RKO (cell line): ENCODE data around the gene ZNF492.
"Not testable (repeated sequence)": the region's sequence is repeated elsewhere in the genome, so short reads cannot be mapped to it uniquely, and the experiment has no call there.

Experiments used
- DNase-seq: peaks from one replicate; pipeline ENCODE4 v3.0.0-alpha.2; 2016; ENCODE audit warnings: low spot score

Gene ZNF492

DNA sequence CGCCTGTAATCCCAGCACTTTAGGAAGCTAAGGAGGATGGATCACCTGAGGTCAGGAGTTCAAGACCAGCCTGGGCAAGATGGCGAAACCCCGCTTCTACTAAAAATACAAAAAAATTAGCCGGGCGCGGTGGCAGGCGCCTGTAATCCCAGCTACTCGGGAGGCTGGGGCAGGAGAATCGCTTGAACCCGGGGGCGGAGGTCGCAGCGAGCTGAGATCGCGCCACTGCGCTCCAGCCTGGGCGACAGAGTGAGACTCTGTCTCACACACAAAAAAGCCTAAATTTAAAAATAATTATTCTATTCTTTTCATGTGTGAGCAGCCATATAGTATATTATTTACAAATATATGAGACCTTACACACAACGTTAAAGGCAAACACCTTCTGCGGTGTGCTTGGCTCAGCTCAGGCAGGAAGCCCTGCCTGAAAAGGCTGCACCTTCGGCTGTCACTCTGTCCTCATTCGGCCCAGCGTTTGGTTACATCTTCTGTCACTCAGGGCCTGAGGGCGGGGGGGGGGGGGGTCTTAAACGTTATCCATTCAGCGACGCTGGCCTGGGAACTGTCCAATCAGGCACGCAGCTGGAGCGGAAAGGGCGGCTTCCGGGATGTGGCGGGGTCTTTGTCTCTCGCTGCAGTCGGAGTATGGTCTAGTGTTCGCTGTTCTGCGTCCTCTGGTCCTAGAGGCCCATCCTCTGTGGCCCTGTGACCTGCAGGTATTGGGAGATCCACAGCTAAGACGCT, at the start of gene ZNF492:
Gene ZNF492, plus strand, starts transcription at position 619 of the 744 bp plus-strand sequence. CDS start 19,076 bp downstream, outside the sequence.
- DNase-seq = not testable (repeated sequence)

DNA sequence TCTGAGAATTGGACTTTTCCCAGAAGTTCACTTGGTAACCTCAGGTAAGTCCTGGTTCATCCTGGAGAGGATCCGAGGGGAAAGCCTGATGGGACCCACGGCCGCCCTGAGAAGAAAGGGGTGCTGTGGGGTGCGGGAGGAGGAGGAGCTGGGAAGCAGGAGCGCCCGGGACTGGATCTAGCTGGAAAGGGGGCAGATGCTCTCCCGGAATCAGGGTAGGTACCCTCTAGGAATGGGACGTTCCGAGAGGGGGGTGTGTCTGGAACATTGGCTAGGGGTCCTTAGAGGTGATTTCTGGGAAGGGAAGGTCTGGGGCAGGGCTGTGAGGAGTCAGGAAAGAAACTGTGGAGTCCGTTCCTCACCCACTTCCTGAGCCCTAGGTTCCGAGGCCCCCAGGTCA, 38.7 kb upstream of the ZNF492 start:
- DNase-seq = no peak

DNA sequence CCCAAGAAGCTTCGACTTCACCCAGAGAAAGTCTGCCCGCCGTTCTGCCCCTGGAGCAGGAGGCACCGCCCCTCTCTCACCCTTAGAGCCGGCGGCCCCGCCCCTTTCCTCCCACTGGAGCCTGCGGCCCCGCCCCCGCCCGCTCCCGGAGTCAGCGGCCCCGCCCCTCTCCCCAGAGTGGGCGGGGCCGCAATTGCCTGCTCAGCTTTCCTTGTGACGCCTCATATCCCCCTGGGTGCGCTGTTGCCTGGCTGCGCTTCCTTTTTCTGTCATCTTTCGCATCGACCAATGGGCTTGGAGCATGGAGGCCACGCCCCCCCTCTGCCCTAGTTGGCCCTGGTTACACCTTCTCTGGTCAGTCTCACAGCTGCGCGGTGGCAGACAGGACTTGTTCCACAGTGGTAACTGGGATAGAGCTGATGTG, 38.2 kb upstream of the ZNF492 start:
- DNase-seq = no peak

DNA sequence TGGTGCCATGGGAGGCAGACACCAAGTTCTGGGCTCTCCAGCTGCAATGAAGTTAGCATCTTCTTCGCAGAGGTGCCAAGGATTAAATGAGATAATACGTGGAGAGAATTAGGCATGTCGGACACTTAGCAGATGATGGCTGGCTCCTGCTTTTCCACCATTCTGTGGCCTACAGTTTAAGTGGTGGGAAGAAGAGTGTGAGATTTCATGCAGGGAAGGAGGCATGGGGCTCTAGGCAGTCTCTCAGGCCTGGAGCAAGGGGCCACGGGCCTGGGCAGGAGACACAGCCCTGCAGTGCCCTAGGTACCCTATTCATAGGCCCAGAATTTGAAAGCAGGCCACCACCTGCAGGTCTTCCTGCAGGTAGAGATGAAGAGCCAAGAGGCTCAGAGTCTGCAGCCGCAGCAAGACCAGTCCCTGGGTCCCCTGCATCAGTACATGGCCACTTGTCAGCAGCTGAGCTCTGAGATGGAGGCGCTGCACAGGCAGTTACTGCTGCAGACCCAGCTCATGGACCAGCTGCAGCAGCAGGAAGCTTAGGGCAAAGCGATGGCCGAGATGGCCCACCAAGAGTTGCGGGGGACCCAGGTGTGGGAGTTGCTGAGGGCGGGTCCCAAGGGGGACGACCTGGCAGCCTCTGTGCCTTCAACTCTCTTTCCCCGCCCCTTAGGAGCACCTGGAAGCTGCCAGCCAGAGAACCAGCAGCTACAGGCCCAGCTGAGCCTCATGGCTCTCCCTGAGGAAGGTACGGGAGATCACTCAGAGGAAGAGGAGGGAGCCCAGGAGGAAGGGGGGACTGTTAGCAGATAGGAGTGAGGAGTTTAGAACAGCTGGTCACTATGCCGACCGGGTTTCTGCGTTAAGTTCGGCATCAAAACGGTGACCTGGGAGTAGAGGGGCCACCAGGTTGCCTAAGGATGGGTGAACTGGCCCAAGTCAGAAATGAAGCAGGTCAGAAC, 33.2 kb upstream of the ZNF492 start:
- no peak for DNase-seq

- DNase-seq = no peak
These were observed 32.1 kb upstream of the ZNF492 start for GRCh38 chr19:22601906-22602630.

DNA sequence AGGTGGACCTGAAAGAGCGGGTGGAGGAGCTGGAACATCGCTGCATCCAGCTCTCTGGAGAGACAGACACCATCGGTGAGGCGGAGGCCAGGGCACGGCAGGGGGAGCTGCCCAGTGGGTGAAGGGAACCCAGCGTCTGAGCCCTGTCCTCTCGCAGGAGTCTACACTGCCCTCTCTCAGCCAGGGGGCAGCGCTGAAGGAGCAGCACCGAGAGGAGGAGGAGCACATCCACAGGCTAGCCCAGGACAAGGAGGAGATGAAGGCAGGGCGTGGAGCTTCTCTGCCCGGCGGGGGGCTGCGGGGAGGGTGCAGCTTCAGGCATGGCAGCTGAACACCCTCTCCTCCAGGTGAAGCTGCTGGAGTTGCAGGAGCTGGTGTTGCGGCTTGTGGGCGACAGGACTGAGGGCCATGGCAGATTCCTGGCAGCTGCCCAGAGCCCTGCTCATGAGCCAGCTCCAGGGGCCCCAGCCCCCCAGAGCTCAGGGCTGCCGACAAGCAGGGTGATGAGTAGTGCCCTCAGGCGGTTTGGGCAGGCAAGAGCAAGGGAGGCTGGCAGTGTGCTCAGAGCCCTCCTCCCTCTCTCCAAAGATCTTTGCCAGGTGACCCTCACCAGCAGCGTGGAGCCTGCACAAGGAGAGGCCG, 31.4 kb upstream of the ZNF492 start:
- no peak for DNase-seq

GRCh38 chr19:22603518-22604440, 30.3 kb upstream of the ZNF492 start:
- no peak for DNase-seq

DNA sequence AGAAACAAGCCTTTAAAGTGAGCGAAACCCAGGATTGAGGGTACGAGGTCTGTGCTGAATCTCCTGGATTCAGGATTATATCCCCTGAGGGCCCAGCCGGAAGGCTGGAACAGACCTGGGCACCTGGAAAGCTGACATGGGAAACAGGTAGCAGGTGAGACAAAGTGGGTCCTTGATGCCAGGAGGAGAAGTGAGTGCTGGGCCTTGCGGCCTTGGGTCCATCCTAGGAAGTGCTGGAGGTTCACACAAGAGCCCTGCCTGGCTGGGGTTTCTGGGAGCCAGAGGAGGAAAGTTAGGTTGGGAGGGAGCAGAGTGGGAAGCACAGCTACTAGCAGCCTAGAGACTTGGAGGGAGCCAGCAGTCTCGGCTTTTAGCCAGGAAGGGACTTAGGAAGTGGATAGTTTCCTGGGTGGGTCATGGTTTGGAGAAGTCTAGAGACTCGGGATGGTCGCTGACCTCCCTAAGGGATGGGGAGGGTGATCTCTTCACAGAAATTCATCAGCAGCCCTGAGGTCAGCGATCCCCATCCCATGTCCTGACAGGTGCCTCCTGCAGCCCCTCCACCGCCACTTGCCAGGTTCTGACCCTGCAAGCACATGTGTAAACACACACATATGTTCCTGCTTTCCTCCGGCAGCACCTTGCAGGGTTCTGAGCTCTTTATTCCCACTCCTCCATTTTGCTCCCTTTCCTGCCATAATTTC, 29.4 kb upstream of the ZNF492 start:
- no peak for DNase-seq

DNA sequence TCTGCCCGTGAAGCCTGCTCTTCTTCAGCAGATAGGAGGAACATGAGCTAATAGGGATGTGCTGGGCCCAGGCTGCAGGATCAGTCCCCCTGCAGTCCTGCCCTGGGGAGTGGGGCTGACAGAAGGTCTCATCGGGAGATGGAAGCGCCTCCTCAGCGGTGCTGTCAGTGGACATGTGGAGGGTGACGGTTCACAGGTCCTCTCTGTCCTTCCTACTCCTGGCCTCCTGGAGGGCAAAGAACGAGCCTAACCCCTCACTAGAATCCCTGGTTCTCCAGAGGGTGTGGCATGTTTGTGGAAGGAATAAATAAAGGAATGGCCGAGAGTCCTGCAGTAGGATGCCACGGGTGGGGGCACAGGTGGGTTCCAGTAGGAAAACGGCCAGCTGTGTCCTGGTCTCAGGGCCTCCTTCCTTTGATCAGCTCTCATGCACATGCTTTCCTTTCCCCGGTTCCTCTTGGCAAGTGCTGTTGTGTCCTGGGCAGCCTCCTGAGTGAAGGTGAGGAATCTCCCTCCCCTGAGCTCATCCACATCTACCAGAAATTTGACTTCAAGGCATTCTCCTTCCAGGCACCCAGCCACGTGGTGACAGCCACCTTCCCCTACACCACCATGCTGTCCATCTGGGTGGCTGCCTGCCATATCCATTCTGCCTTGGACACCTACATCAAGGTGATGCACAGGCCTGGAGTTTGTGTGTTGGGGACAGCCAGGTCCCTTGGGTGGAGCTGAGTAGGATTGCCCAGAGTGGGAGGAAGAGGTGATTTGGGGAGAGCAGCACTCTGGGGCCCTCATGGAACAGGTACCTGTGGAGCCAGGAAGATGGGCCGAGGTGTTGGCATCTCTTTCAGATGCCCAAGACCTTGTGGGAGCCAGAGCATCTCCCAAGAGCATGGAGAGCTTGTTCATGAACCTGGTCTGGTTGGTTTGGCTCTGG, 28.6 kb upstream of the ZNF492 start:
- DNase-seq = no peak

- DNase-seq = no peak
These were observed 27.9 kb upstream of the ZNF492 start for GRCh38 chr19:22606212-22606553.

DNA sequence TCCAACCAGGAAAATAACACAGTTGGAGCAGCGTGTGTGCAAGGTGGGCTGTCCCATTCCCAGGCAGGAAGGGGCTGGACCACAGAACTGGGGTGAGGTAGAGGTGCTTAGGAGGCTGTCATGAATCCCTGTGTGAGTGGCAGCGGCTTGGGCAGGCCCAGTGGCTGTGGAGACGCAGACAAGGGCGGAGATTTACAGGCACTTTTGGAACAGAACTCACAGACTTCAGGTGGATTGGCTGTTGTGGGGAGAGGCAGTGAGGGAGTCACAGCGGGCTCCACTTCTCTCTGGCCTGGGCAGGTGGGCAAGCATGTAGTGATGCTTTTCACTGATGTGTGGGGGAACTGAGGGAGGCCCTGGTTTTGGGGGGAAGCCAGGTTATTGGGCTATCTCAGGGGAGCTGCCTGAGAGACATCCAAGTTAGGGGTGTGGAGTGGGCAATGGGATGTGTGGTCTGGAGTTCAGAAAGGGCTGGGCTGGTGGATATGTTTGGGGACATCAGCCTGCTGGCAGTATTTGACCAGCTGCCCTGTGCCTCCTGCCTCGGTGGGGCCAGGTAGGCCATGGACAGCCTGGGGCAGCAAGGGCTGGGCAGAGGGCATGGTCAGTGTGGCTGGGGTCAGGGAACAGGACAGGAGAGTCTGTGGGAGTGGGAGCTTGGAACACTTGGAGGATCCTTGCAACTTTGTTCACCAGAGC, 27.0 kb upstream of the ZNF492 start:
- DNase-seq = no peak

- no peak for DNase-seq
These were observed 26.3 kb upstream of the ZNF492 start for GRCh38 chr19:22607653-22608430.

GRCh38 chr19:22608441-22608840, 25.7 kb upstream of the ZNF492 start:
- no peak for DNase-seq

GRCh38 chr19:22609630-22610029, 24.5 kb upstream of the ZNF492 start:
- no peak for DNase-seq

DNA sequence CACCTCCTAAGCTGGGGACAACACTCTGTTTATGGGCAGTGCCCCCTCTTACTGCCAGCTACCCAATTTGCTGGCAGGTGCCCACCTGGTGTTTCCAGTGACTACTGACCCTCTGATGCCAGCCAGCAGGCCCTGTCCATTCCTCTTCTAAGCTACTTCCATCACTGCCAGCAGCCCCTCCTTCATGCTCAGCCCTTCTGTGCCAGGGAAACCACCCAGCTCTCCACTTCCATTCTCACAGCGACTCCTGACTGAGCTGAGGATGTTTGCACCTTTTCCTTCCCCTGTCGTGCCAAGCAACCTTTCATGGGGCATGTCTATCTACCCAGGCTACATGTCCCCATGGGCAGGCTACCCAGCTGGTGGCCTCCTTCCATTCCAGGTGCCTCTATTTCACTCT, 24.0 kb upstream of the ZNF492 start:
- DNase-seq = no peak

GRCh38 chr19:22612316-22612715, 21.8 kb upstream of the ZNF492 start:
- no peak for DNase-seq

DNA sequence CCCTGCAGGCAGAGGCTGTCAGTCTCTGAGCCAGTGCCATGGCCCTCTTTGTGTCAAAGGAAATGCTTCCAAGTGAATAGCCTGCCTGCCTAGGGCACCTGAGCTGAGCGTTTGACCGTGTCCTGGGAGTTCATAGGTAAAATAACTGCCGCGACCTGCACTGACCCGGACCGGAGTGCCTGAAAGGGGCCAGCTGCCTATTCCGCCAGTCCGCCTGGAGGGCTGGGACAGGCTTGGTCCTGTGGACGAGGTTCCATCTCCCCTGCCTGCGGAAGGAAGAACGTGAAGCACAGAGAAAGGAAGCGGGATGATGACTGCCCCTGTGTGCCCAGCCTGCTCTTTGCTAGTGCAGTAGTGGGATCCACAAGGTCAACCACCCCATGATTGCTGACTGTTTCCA, 17.5 kb upstream of the ZNF492 start:
- no peak for DNase-seq

DNA sequence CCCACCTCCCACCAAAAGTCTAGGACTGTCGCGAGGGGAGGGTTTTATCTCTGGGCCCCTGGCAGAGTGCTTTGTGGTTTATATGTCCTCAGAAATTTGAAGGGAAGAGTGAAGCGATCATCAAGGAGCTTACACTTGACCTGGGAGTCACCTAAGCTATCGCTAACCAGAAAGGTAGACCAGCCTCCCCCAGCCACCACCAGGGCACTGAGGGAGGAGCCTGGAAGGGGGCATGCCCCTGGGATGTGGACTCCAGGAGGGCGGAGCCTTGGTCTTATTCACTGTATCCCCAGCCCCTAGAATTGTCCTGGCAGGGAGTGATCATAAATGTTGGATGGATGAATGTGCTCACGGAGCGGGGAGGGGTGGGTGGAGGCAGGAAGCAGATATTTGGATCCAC, 16.9 kb upstream of the ZNF492 start:
- DNase-seq = not testable (repeated sequence)
